ENCODE data around the gene QTRT2. TPM values are rescaled to one million over a fixed set of nuclear protein-coding genes. Genes with fewer than 3 reads are reported as not detected.

Gene QTRT2
- total and polyA plus RNA-seq, 2 experiments from 2014 or later: 32.3 to 66.5 TPM

- TF ChIP-seq ZNF462 (CRISPR knock-in tag; IDR thresholded peaks at IDR 0.05) (no peak), JUNB (IDR thresholded peaks at IDR 0.05; ENCODE audit: unreplicated experiment) (no peak)
These were observed 20.6 kb upstream of the QTRT2 start (continued) for GRCh38 chr3:114035896-114036295.

GRCh38 chr3:114043205-114043604, 13.3 kb upstream of the QTRT2 start:
- Histone ChIP-seq H4K20me1 (replicated peaks; ENCODE audit: insufficient read depth) (no peaks in the 10 kb centered on the region), H3K4me3 (no peak overlapping the region), H3F3A (replicated peaks; ENCODE audit: low read depth) (no peaks in the 10 kb centered on the region), H3K27ac (ENCODE audit: low read depth) (no peak overlapping the region), H3K36me3 (ENCODE audit: insufficient read depth) (no peaks in the 10 kb centered on the region), H3K27me3 (ENCODE audit: insufficient read depth) (no peaks in the 10 kb centered on the region), H3K79me2 (replicated peaks; ENCODE audit: insufficient read depth) (no peaks in the 10 kb centered on the region), H3K4me2 (no peak overlapping the region), H3K4me1 (ENCODE audit: insufficient read depth) (no peaks in the 10 kb centered on the region), H3K9me2 (ENCODE audit: insufficient read depth) (no peaks in the 10 kb centered on the region), H2AFZ (no peak overlapping the region)
- no peaks in the 10 kb centered on the region for H3K36me3 Mint-ChIP-seq (ENCODE audit: low read depth)
- TF ChIP-seq CTCF (conservative IDR thresholded peaks at IDR 0.05; ENCODE audit: low read depth in 2 of 2) (0 out of 4 replicates have a peak, but pooled peaks of 1 of the 2 experiments have one; percentile 14), ETS1 (IDR thresholded peaks at IDR 0.05) (no peak)
- no peak overlapping the region for H3K27ac Mint-ChIP-seq
- no peaks in the 10 kb centered on the region for H3K4me1 Mint-ChIP-seq
- DNase-seq (ENCODE audit: low spot score): no peak
- no peak for ATAC-seq
- no peaks in the 10 kb centered on the region for H3K9me3 Mint-ChIP-seq
- H3K4me3 Mint-ChIP-seq: no peak overlapping the region
- H3K27me3 Mint-ChIP-seq (ENCODE audit: insufficient read depth, low read depth, poor library complexity): no peaks in the 10 kb centered on the region

All from GM23338 (cell line).